HL-60/S4 (cell line): ENCODE results near the gene CDKAL1.
"Not testable (repeated sequence)": the region's sequence is repeated elsewhere in the genome, so short reads cannot be mapped to it uniquely, and the experiment has no call there.

Experiments used
- in situ Hi-C: fragments of 300-500 bp; cut with MboI; formaldehyde crosslinking; loops from 2 replicates; pipeline ENCODE4 v1.14.3; 2022; ENCODE audit warnings: low sequenced_read_pairs

CDKAL1 gene

GRCh38 chr6:20907486-20908071 lies 373.3 kb downstream of the CDKAL1 start:
- in situ Hi-C loops: no loop called here

- in situ Hi-C loops: no loop called here
Measured at GRCh38 chr6:20909621-20910020, 375.4 kb downstream of the CDKAL1 start.

GRCh38 chr6:20911712-20912111 lies 377.5 kb downstream of the CDKAL1 start:
- in situ Hi-C loops: no loop called here

GRCh38 chr6:20915156-20915555 lies 380.9 kb downstream of the CDKAL1 start:
- in situ Hi-C loops: no loop called here

GRCh38 chr6:20915626-20916025 lies 381.4 kb downstream of the CDKAL1 start:
- in situ Hi-C loops: no loop called here

GRCh38 chr6:20916086-20916485 lies 381.8 kb downstream of the CDKAL1 start:
- in situ Hi-C loops: no loop called here

GRCh38 chr6:20918868-20919267 lies 384.6 kb downstream of the CDKAL1 start:
- in situ Hi-C loops: no loop called here

GRCh38 chr6:20919677-20920385 lies 385.6 kb downstream of the CDKAL1 start:
- in situ Hi-C loops: no loop called here

- in situ Hi-C loops: no loop called here
Measured at GRCh38 chr6:20921578-20921977, 387.3 kb downstream of the CDKAL1 start.

- in situ Hi-C loops: no loop called here
Measured at GRCh38 chr6:20922743-20923142, 388.5 kb downstream of the CDKAL1 start.

GRCh38 chr6:20924094-20924493 lies 389.8 kb downstream of the CDKAL1 start:
- in situ Hi-C loops: not testable (repeated sequence)

GRCh38 chr6:20924911-20925543 lies 390.8 kb downstream of the CDKAL1 start:
- in situ Hi-C loops: no loop called here

- in situ Hi-C loops: no loop called here
Measured at GRCh38 chr6:20927130-20927860, 393.0 kb downstream of the CDKAL1 start.

- in situ Hi-C loops: no loop called here
Measured at GRCh38 chr6:20929283-20929682, 395.0 kb downstream of the CDKAL1 start.

- in situ Hi-C loops: no loop called here
Measured at GRCh38 chr6:20931093-20931492, 396.8 kb downstream of the CDKAL1 start.

GRCh38 chr6:20931772-20932171 lies 397.5 kb downstream of the CDKAL1 start:
- in situ Hi-C loops: no loop called here

GRCh38 chr6:20932284-20932683 lies 398.0 kb downstream of the CDKAL1 start:
- in situ Hi-C loops: no loop called here

- in situ Hi-C loops: no loop called here
Measured at GRCh38 chr6:20933057-20933788, 399.0 kb downstream of the CDKAL1 start.

GRCh38 chr6:20936949-20937348 lies 402.7 kb downstream of the CDKAL1 start:
- in situ Hi-C loops: no loop called here

- in situ Hi-C loops: no loop called here
Measured at GRCh38 chr6:20939161-20939775, 405.0 kb downstream of the CDKAL1 start.
